GM12878 (cell line): ENCODE measurements around the gene BCKDHA. TPM values are rescaled to one million over a fixed set of nuclear protein-coding genes. Genes with fewer than 3 reads are reported as not detected.

Experiments
- ATAC-seq: fragments of 200-7000 bp; cut with Tn5 transposase; 3 replicates; pipeline ENCODE4 v1.9.1; 2020; ENCODE audit warnings: mild to moderate bottlenecking, moderate library complexity
- BruUV-seq: library from RNA; stranded (reverse); fragments of 400-500 nt; replicated peaks from 2 replicates; lab custom pipeline; 2021; lab: Mats Ljungman, UMichigan
- CTCF ChIA-PET: fragments of 300-600 bp; sonication (Branson Sonifier 250); formaldehyde crosslinking; extraction: SDS; loops from one replicate; lab custom pipeline; 2021; ENCODE audit warnings: inconsistent platforms; lab: Yijun Ruan, JAX
- POLR2A ChIA-PET: fragments of 350-600 bp; formaldehyde crosslinking; extraction: SDS; loops from one replicate; lab custom pipeline; 2021; ENCODE audit warnings: inconsistent platforms; lab: Charles Lee
- RAD21 ChIA-PET: fragments of 300-600 bp; sonication (Branson Sonifier 250); formaldehyde crosslinking; loops from one replicate; lab custom pipeline; 2023; ENCODE audit warnings: antibody characterized with exemption; ENCODE audit not compliant: unreplicated experiment; lab: Charles Lee
- SMC1A ChIA-PET: fragments of 300-600 bp; sonication (Branson Sonifier 250); formaldehyde crosslinking; loops from one replicate; lab custom pipeline; 2023; ENCODE audit not compliant: unreplicated experiment, uncharacterized antibody; lab: Charles Lee
- DNase-seq: peaks from one replicate; pipeline ENCODE4 v3.0.0-alpha.2; 2011; ENCODE audit warnings: low read depth, low spot score
- FAIRE-seq: peaks from 3 replicates; lab custom pipeline; 2011; peaks lifted over from hg19 to GRCh38; lab: Jason Lieb, UNC
- H2AFZ ChIP-seq: 2 replicates; pipeline ENCODE4 v1.6.0; 2011; ENCODE audit warnings: low read depth, low read length, control low read depth; ENCODE audit not compliant: control insufficient read depth
- H3K27ac ChIP-seq: 2 replicates; pipeline ENCODE4 v1.5.1; 2011; ENCODE audit warnings: control low read depth; ENCODE audit not compliant: control insufficient read depth, insufficient read depth
- H3K27me3 ChIP-seq, 2 experiments: replicated peaks in 1 of 2; 2 replicates each; pipeline versions ENCODE4 v1.6.0 to v1.6.1; 2011; ENCODE audit warnings: low read length in 1 of 2; ENCODE audit not compliant: control insufficient read depth in 2 of 2, insufficient read depth in 2 of 2
- H3K36me3 ChIP-seq, 2 experiments: 2 replicates each; pipeline ENCODE4 v1.5.1; 2011; ENCODE audit warnings: low read length in 1 of 2; ENCODE audit not compliant: control insufficient read depth in 2 of 2, insufficient read depth in 2 of 2
- H3K4me1 ChIP-seq: 2 replicates; pipeline ENCODE4 v1.6.1; 2011; ENCODE audit warnings: mild to moderate bottlenecking, low read length, moderate library complexity, mixed read lengths; ENCODE audit not compliant: control insufficient read depth, insufficient read depth
- H3K4me2 ChIP-seq: 2 replicates; pipeline ENCODE4 v1.6.0; 2011; ENCODE audit warnings: control low read depth; ENCODE audit not compliant: control insufficient read depth, insufficient read depth
- H3K4me3 ChIP-seq: fragments of 200-600 bp; sonication (generic); 2 replicates; pipeline ENCODE4 v1.5.1; 2016
- H3K79me2 ChIP-seq: 2 replicates; pipeline ENCODE4 v1.6.0; 2011; ENCODE audit warnings: low read length; ENCODE audit not compliant: control insufficient read depth, insufficient read depth
- H3K9ac ChIP-seq: 2 replicates; pipeline ENCODE4 v1.8.0; 2011; ENCODE audit warnings: low read length, control low read depth, mixed read lengths; ENCODE audit not compliant: control insufficient read depth, insufficient read depth
- H3K9me3 ChIP-seq: replicated peaks from 3 replicates; pipeline ENCODE4 v1.5.1; 2011; ENCODE audit warnings: mild to moderate bottlenecking, low read length; ENCODE audit not compliant: control insufficient read depth, insufficient read depth
- H4K20me1 ChIP-seq: 2 replicates; pipeline ENCODE4 v1.6.0; 2011; ENCODE audit not compliant: control insufficient read depth, insufficient read depth
- BHLHE40 ChIP-seq, 2 experiments: fragments of 450-650 bp in 1 of 2; IDR thresholded peaks; 2 replicates each; pipeline ENCODE4 v1.6.1; 2011 to 2017; ENCODE audit warnings: low read depth in 2 of 2, borderline replicate concordance in 1 of 2, improper control_type of control experiment in 1 of 2, low read length in 1 of 2, mild to moderate bottlenecking in 1 of 2
- CTCF ChIP-seq, 3 experiments: IDR thresholded peaks in 2 of 3; conservative IDR thresholded peaks in 1 of 3; 2 replicates each; pipeline ENCODE4 v1.5.1; 2011; ENCODE audit warnings: low read depth in 3 of 3, low read length in 3 of 3, mild to moderate bottlenecking in 3 of 3, control low read depth in 2 of 3, moderate library complexity in 2 of 3, inconsistent platforms in 1 of 3, mixed read lengths in 1 of 3; ENCODE audit not compliant: control insufficient read depth in 2 of 3, insufficient read depth in 1 of 3; ENCODE audit errors: extremely low read depth in 1 of 3
- EED ChIP-seq: sonication (generic); IDR thresholded peaks from 2 replicates; pipeline ENCODE4 v1.6.1; 2016; ENCODE audit warnings: antibody characterized with exemption, low read depth
- HDGF ChIP-seq: fragments of 450-650 bp; IDR thresholded peaks from 2 replicates; pipeline ENCODE4 v1.6.1; 2016; ENCODE audit warnings: antibody characterized with exemption
- MAX ChIP-seq: IDR thresholded peaks from 2 replicates; pipeline ENCODE4 v1.6.1; 2012; ENCODE audit warnings: low read depth, low read length, improper control_type of control experiment
- MYB ChIP-seq: fragments of 150-350 bp; IDR thresholded peaks from 2 replicates; pipeline ENCODE4 v1.6.1; 2014; ENCODE audit warnings: mild to moderate bottlenecking, low read depth, low read length, borderline replicate concordance
- NFXL1 ChIP-seq: fragments of 450-650 bp; IDR thresholded peaks from 2 replicates; pipeline ENCODE4 v1.6.1; 2017; ENCODE audit warnings: antibody characterized with exemption, mild to moderate bottlenecking, borderline replicate concordance
- NFYA ChIP-seq: IDR thresholded peaks from 2 replicates; pipeline ENCODE4 v1.6.1; 2011; ENCODE audit warnings: low read depth, mild to moderate bottlenecking, low read length, improper control_type of control experiment, borderline replicate concordance
- RAD21 ChIP-seq: IDR thresholded peaks from 2 replicates; pipeline ENCODE4 v1.6.1; 2011; ENCODE audit warnings: mild to moderate bottlenecking, low read depth, low read length, moderate library complexity; ENCODE audit not compliant: insufficient read depth
- RAD51 ChIP-seq: fragments of 450-650 bp; IDR thresholded peaks from 2 replicates; pipeline ENCODE4 v1.6.1; 2016; ENCODE audit warnings: moderate library complexity, mild to moderate bottlenecking, inconsistent platforms
- RELA ChIP-seq: fragments of 450-650 bp; IDR thresholded peaks from 2 replicates; pipeline ENCODE4 v1.8.0; 2014; ENCODE audit warnings: borderline replicate concordance; ENCODE audit not compliant: partially characterized antibody
- SIN3A ChIP-seq: IDR thresholded peaks from 2 replicates; pipeline ENCODE4 v1.6.1; 2012; ENCODE audit warnings: low read depth, low read length, improper control_type of control experiment
- SIX5 ChIP-seq: IDR thresholded peaks from 2 replicates; pipeline ENCODE4 v1.6.1; 2011; ENCODE audit warnings: mild to moderate bottlenecking, low read depth, low read length, moderate library complexity; ENCODE audit not compliant: severe bottlenecking
- YY1 ChIP-seq: IDR thresholded peaks from 2 replicates; pipeline ENCODE4 v1.6.1; 2011; ENCODE audit warnings: low read depth, mild to moderate bottlenecking, low read length
- WGBS: methylation state at CpG from one replicate; pipeline ENCODE4 v1.1.6; 2016; ENCODE audit warnings: low lambda C conversion rate; ENCODE audit not compliant: insufficient replicate concordance, insufficient coverage; ENCODE audit errors: missing lambda C conversion rate; 5-methylcytosine and 5-hydroxymethylcytosine counted together
- in situ Hi-C: fragments of 300-500 bp; cut with MboI; formaldehyde crosslinking; loops from 9 replicates; pipeline ENCODE4 v1.14.3; 2018; ENCODE audit warnings: mixed read lengths
- intact Hi-C: fragments of 100-400 bp; cut with micrococcal nuclease; formaldehyde crosslinking; loops from one replicate; pipeline ENCODE4 v1.14.2; 2022; ENCODE audit not compliant: unreplicated experiment
- polyA plus RNA-seq, 11 experiments: library from polyadenylated mRNA; depleted of rRNA in 4 of 11; unstranded in 6 of 11; stranded (reverse) in 5 of 11; fragments of >200 nt; fragmentation: Nextera tagmentation in 4 of 11; fragmentation: Illumina TruSeq in 1 of 11; extraction: Ambion mirVana in 4 of 11; extraction: Trizol in 1 of 11; gene quantifications; 1 replicate in 1 of 11; 2 replicates in 10 of 11; pipeline versions ENCODE4 v1.2.1 to v1.2.3, GENCODE V29; 2011 to 2016; ENCODE audit warnings: inconsistent platforms in 2 of 11, missing spikeins in 2 of 11, low read depth in 1 of 11
- total RNA-seq, 4 experiments: library from RNA; depleted of rRNA in 3 of 4; stranded (reverse); fragments of >200 nt in 3 of 4; fragmentation: Illumina TruSeq in 1 of 4; extraction: Trizol in 1 of 4; gene quantifications; 2 replicates each; pipeline versions ENCODE4 v1.2.1 to v1.2.3, GENCODE V29; 2013 to 2021
- TF ChIP-seq, protein P1 (sequence below): IDR thresholded peaks from 2 replicates; pipeline ENCODE4 v1.6.1; 2011; ENCODE audit warnings: borderline replicate concordance, low read depth, mild to moderate bottlenecking, moderate library complexity, mixed read lengths, low read length; ENCODE audit not compliant: insufficient read depth; ENCODE audit errors: extremely low read length

Gene BCKDHA
- total and polyA plus RNA-seq, 10 of the 15 experiments (the other 5 are each of a cell fraction or from before 2014, with no cell fraction given): 9.9 to 107 (median 46.4) TPM

DNA sequence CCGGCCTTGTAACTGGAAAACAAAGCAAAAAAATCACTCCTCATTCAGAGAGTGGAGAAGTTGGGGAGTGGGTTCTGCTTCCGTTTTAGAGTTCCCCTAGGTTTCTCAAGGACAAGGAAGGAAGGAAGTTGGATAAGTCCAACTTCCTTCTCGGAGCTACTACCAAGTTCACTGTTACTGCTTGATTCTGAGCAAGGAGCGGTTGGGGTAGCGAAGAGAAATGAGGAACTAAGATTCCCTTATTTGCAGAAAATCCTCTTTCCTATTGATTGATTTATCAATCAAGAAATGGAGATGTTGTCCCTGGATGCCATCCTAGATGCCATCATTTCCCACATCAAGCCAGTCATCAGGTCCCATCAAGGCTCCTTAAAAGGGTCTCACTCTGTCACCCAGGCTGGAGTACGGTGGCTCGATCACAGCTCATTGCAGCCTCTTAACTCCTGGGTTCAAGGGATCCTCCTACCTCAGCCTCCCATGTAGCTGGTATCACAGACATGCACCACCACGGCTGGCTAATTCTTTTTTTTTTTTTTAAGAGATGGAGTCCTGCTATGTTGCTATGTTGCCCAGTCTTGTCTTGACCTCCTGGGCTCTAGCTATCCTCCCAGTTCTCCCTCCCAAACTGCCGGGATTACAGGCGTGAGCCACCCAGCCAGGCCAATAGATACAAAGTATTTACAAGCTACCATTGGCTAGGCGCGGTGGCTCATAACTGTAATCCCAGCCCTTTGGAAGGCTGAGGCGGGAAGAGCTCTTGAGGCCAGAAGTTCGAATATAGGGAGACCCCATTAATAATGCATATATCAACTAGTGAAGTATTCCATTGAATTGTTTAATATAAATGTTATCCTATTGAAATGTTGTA lies 32.9 kb upstream of the BCKDHA start (continued):
- no peak for TF ChIP-seq RAD51
- TF ChIP-seq MYB: no peak
- peak; percentile 44; the same call in 1 of the 2 replicates for TF ChIP-seq EED

DNA sequence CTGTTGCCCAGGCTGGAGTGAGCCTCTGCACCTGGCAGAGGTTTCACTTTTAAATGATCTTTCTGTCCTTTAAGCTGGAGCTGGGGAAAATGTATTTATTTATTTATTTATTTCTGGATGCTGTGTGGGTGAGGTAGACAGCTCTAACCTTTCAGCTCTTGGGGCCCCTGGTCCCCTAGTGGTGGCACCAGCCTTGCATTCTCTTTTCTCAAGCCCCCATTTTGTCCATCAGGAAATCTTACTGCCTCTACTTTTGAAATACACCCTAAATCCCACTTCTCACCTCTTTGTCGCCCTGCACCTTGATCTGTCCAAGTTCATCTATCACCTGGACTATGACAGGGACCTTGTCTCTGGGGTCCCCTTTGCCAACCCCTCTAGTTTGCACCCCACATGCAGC lies 31.5 kb upstream of the BCKDHA start:
- Histone ChIP-seq H3K4me2 (peak overlapping the region; percentile 49; the same call in 1 of the 2 replicates), H3K9ac (no peak overlapping the region)

More for the DNA sequence above, 31.5 kb upstream of the BCKDHA start:
- DNase-seq (no peak), FAIRE-seq (no peak), ATAC-seq (no peak)
- Histone ChIP-seq H3K9me3 (no peaks in the 10 kb centered on the region), H4K20me1 (no peaks in the 10 kb centered on the region), H2AFZ (no peak overlapping the region), H3K79me2 (peaks cover 27% of the 10 kb centered on the region), H3K27me3 (no peaks in the 10 kb centered on the region), H3K4me3 (no peak overlapping the region), H3K27ac (no peak overlapping the region), H3K36me3 (no peaks in the 10 kb centered on the region), H3K4me1 (peaks cover 28% of the 10 kb centered on the region)
- WGBS: 95% methylated on average over 1 of the region's 1 CpG
- ChIA-PET POLR2A (interaction anchor here (0.6 to 3.3 kb wide), 6 partner anchors 10 to 189 kb away, joined by 4 to 46 read pairs (median 6); partner anchors contain the start of gene TGFB1), SMC1A (interaction anchor here (1.1 to 4.7 kb wide), 3 partner anchors 12 to 18 kb away, joined by 3 to 24 read pairs (median 12); partner anchors contain the start of gene TMEM91), RAD21 (interaction anchor here (0.7 to 4.3 kb wide), 5 partner anchors 14 to 534 kb away, joined by 3 to 41 read pairs (median 15); partner anchors contain the start of genes HNRNPUL1 and TGFB1), CTCF (interaction anchor here (0.6 to 9.3 kb wide), 10 partner anchors 12 to 762 kb away, joined by 3 to 91 read pairs (median 4); partner anchors contain the start of gene TGFB1)
- BruUV-seq: TSS peak; percentile 46
- intact Hi-C loops: no loop called here
- TF ChIP-seq MAX (no peak), YY1 (peak; percentile 88), SIN3A (no peak), NFYA (no peak), NFXL1 (no peak), HDGF (0 out of 2 replicates have a peak, but pooled peaks have one; percentile 19), RAD21 (peak; percentile 28; the same call in 1 of the 2 replicates), SIX5 (no peak), BHLHE40 (IDR thresholded peaks at IDR 0.05; ENCODE audit: borderline replicate concordance in 1 of 2, low read depth in 2 of 2, low read length in 1 of 2) (no peak), CTCF (IDR thresholded peaks at IDR 0.05 in 2 of 3, conservative IDR thresholded peaks at IDR 0.05 in 1 of 3; ENCODE audit: control insufficient read depth in 2 of 3, extremely low read depth in 1 of 3, insufficient read depth in 1 of 3, low read depth in 3 of 3, low read length in 3 of 3) (peak; percentile 10 to 54 (median 48); a peak in 4 of 6 replicates), RELA (no peak)
- TF ChIP-seq, protein P1, sequence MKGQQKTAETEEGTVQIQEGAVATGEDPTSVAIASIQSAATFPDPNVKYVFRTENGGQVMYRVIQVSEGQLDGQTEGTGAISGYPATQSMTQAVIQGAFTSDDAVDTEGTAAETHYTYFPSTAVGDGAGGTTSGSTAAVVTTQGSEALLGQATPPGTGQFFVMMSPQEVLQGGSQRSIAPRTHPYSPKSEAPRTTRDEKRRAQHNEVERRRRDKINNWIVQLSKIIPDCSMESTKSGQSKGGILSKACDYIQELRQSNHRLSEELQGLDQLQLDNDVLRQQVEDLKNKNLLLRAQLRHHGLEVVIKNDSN: no peak
- in situ Hi-C loops: no loop called here
